GM12873 (cell line): ENCODE measurements around the gene CRYGA.

Experiments
- TF ChIP-seq, protein P1 (sequence below): IDR thresholded peaks from 2 replicates; pipeline ENCODE4 v1.5.1; 2012; ENCODE audit warnings: low read depth, mild to moderate bottlenecking, moderate library complexity, low read length, control low read depth; ENCODE audit not compliant: insufficient read depth; ENCODE audit errors: missing control alignments

CRYGA gene

DNA sequence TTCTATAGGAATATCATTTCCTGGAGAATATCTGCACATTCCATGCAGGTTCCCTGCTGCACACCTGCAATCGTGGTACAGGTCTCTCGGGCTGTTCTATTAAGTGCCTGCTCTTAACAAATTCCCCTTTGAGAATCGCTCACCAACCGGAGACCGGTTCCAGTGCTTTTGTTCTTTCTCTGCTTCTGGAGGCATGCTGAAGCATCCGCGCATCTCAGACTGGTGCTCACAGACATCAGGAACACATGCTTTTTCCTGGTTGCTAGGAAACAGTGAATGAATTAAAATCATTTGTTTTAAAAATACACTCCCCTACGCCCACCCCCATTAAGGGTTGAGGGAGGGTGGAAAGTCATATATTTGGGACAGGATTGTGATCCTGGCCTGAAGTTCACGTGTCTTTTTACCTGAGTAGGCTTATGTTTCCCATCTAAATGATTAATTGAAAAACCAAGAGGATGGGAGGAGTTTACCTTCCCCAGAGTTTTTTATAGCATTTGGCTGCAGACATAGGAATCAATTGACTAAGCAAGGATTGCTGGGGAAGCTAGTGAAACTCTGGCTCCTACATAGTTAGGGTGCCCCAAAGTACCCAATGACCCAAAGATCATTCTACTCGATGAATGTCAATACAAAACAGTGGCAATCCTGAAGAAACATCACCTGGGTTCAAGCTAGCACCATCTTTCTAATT is 26.6 kb upstream of the CRYGA start, which contains the start of gene C2orf80:
Gene C2orf80 (minus strand): TSS at position 221 of the 694 bp plus-strand sequence. CDS start 3,044 bp downstream, outside the sequence.
- TF ChIP-seq, protein P1, sequence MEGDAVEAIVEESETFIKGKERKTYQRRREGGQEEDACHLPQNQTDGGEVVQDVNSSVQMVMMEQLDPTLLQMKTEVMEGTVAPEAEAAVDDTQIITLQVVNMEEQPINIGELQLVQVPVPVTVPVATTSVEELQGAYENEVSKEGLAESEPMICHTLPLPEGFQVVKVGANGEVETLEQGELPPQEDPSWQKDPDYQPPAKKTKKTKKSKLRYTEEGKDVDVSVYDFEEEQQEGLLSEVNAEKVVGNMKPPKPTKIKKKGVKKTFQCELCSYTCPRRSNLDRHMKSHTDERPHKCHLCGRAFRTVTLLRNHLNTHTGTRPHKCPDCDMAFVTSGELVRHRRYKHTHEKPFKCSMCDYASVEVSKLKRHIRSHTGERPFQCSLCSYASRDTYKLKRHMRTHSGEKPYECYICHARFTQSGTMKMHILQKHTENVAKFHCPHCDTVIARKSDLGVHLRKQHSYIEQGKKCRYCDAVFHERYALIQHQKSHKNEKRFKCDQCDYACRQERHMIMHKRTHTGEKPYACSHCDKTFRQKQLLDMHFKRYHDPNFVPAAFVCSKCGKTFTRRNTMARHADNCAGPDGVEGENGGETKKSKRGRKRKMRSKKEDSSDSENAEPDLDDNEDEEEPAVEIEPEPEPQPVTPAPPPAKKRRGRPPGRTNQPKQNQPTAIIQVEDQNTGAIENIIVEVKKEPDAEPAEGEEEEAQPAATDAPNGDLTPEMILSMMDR: no peak

DNA sequence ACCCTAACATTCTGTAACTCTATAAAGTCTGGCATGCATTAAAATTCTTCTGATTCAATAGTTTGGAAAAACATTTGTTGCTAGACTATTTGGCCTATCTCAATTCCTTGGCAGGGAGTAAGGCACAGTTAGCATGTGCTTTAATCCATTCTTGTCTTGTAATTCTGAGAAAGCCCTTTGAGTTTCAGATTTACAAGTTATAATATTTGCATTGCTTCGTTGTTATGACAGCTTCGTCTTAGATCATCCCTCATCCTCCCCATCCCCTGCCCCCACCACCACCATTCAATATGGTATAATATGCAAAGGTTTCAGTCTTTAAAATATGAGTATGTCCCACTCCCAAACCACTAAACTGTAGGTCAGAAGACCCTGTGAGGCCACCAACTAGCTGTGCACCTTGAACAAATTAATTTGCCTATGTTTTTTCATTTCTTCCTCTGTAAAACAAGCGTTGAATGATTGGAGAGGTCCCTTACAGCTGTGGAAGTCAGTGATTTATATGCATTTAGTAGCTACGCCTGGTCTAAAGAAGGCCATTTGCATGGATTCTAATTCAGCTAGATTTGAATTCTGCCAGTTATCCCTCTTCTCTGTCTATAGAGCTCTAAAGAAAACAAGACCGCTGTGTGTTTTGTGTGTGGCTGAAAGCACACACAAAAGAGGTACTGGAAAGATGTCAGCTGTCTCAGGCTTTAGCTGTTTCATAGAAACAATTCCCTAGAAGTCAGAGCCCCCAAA is 25.9 kb upstream of the CRYGA start:
- TF ChIP-seq, protein P1: no peak

DNA sequence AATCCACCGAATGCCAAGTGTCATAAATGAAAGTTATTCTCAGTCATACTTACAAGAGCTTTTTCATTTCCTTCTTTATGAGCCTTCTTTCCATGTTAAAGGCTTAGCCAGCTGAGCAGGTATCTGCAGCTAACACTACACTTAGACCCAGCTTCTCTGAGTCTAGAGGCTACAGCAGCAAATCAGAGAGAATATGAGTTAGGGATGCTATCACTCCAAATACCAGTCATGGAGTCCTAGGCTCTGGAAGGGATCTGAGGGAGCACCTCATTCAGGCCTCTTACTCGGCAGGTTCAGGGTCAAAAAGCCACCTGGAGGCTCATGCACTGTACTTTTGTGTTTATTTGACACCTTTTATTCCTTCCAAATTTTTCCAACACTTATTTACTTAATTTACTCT is 23.5 kb upstream of the CRYGA start:
- TF ChIP-seq, protein P1: no peak

DNA sequence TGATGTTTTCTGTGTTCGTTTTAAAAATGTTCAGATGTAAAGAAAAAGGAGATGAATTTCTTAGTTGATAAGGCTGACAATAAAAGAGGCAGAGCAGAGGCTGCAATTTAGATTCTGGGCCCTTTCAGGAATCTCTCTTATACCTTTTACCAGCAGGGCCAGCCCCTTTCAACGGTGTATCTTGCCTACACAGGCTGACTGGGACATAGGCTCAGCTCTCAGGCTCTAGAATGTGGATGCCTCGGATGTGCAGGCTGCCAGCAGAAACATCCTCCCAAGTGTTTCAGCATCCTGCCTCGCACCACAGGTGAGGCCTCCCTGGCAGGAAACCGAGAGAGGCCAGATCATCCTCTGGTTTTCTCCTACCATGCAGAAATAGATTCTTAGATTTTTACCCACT is 23.1 kb upstream of the CRYGA start:
- TF ChIP-seq, protein P1: no peak

DNA sequence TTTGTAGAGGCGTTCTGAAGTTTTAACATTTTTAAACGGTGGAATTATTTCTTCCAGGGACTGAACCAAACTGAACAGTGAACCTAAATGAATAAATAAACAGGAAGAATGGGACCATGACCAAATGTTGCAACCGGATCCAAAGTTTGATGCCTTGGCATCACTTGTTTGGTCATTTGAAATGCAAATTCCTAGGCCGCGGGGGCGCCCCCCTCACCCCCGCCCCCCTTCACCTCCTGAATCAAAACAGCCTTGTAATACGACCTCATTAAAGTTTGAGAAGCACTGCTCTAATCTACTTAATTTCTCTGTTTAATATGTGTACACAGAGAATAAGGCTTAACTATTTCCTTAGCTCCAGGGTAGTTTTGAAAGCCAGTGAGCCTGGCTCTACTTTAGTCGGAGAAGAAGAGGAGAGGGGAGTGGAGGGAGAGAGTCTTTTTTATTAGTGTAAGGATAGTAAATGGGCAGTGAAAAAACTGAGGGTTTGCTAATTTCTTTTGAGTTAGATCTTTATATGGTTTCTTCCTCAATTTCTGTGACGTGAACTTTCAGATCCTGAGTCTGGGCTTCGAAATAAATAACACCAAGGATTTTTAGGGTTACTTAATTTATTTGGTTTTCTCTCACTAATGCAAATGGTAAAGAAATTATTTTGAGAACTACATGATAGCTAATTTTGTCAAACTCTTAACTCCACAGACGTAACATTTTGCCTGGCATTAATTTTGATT is 20.8 kb upstream of the CRYGA start:
- TF ChIP-seq, protein P1: no peak

DNA sequence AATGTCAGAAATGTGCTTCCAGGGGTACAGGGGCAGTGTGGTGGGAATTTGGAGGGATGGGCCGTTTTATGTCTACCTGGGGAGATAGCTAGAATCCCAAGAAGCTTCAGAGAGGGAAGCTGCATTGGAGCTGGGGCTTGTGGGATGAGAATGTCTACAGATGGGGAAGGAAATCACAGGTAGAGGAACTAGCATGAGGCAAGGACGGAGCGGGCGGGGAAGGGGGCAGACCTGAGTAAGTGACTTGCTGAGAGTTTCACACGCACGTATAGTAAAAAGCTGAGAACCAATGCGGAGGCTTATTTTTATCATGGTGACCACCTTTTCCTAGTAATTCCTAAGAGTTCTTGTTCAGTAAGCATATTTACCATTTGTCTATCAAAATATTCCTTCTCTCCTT is 20.1 kb upstream of the CRYGA start:
- TF ChIP-seq, protein P1: no peak

DNA sequence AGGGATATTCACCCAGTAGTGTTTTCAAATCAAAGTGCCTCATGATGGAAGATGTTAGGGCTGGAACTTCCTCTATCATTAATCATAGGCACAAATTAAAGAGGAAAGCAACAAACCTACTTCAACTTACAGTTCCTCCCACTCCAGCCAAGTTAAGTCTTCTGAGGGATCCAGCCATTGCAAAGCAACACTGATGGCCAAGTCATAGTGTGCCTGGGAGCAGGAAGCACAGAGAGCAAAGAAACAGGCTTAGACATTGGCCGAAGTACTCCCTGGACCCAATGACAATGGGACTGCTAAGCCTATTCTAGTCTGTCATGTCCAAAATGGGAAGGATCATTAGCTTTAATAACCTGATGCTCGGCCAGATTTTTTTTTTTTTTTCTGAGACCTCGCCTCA is 19.4 kb upstream of the CRYGA start:
- TF ChIP-seq, protein P1: no peak
